Endothelial cell of umbilical vein (primary cell): ENCODE data around the gene PRR5L. TPM values are rescaled to one million over a fixed set of nuclear protein-coding genes. Genes with fewer than 3 reads are reported as not detected.

Experiments
- BruUV-seq: library from RNA; stranded (reverse); fragments of 400-500 nt; replicated peaks from 2 replicates; lab custom pipeline; 2021; lab: Mats Ljungman, UMichigan
- CTCF ChIA-PET: fragments of 300-600, 350-600 bp; sonication (Branson Sonifier 250); formaldehyde crosslinking; loops from one replicate; lab custom pipeline; 2021; ENCODE audit warnings: antibody characterized with exemption, inconsistent platforms; lab: Charles Lee
- POLR2A ChIA-PET: fragments of 300-600, 350-600 bp; sonication (Branson Sonifier 250); formaldehyde crosslinking; loops from one replicate; lab custom pipeline; 2021; ENCODE audit warnings: antibody characterized with exemption, inconsistent platforms; lab: Charles Lee
- DNase-seq: peaks from one replicate; pipeline ENCODE4 v3.0.0-alpha.2; 2011; ENCODE audit warnings: low read depth, low spot score
- FAIRE-seq: peaks from 2 replicates; lab custom pipeline; 2011; peaks lifted over from hg19 to GRCh38; lab: Jason Lieb, UNC
- H2AFZ ChIP-seq: 2 replicates; pipeline ENCODE4 v1.6.0; 2012; ENCODE audit warnings: low read depth, low read length, control low read depth, inconsistent platforms
- H3K27ac ChIP-seq: 2 replicates; pipeline ENCODE4 v1.5.1; 2011; ENCODE audit warnings: low read depth, mild to moderate bottlenecking, control low read depth, low read length, moderate library complexity; ENCODE audit not compliant: insufficient read depth
- H3K27me3 ChIP-seq, 2 experiments: 2 replicates each; pipeline versions ENCODE4 v1.6.0 to v1.6.1; 2011; ENCODE audit warnings: low read length in 2 of 2, mixed read lengths in 1 of 2; ENCODE audit not compliant: control insufficient read depth in 2 of 2, insufficient read depth in 2 of 2
- H3K36me3 ChIP-seq, 2 experiments: 2 replicates in 1 of 2; 3 replicates in 1 of 2; pipeline ENCODE4 v1.5.1; 2011; ENCODE audit warnings: low read length in 2 of 2, mild to moderate bottlenecking in 1 of 2, moderate library complexity in 1 of 2; ENCODE audit not compliant: control insufficient read depth in 2 of 2, insufficient read depth in 2 of 2; ENCODE audit errors: extremely low read depth in 1 of 2
- H3K4me1 ChIP-seq: 3 replicates; pipeline ENCODE4 v1.5.1; 2011; ENCODE audit warnings: mild to moderate bottlenecking, low read length; ENCODE audit not compliant: control insufficient read depth, insufficient read depth; ENCODE audit errors: extremely low read depth
- H3K4me2 ChIP-seq: 2 replicates; pipeline ENCODE4 v1.6.1; 2011; ENCODE audit warnings: low read length, control low read depth, mixed read lengths; ENCODE audit not compliant: insufficient read depth
- H3K4me3 ChIP-seq, 3 experiments: fragments of 200-600 bp in 1 of 3; sonication (generic), shearing (Covaris generic) in 1 of 3; replicated peaks in 1 of 3; 2 replicates each; pipeline ENCODE4 v1.5.1; 2011 to 2016; ENCODE audit warnings: control low read depth in 3 of 3, low read length in 3 of 3, mild to moderate bottlenecking in 2 of 3, inconsistent platforms in 1 of 3, low read depth in 1 of 3, moderate library complexity in 1 of 3; ENCODE audit not compliant: insufficient read depth in 1 of 3
- H3K79me2 ChIP-seq: 2 replicates; pipeline ENCODE4 v1.6.0; 2012; ENCODE audit warnings: low read length, inconsistent platforms; ENCODE audit not compliant: control insufficient read depth, insufficient read depth
- H3K9ac ChIP-seq: replicated peaks from 2 replicates; pipeline ENCODE3; 2011; ENCODE audit warnings: low read length, control low read depth; ENCODE audit not compliant: insufficient read depth; ENCODE audit errors: extremely low read depth
- H3K9me1 ChIP-seq: replicated peaks from 3 replicates; pipeline ENCODE4 v1.6.0; 2011; ENCODE audit warnings: mild to moderate bottlenecking, low read length; ENCODE audit not compliant: control insufficient read depth, insufficient read depth; ENCODE audit errors: extremely low read depth
- H3K9me3 ChIP-seq: replicated peaks from 2 replicates; pipeline ENCODE4 v1.5.1; 2012; ENCODE audit warnings: low read length, inconsistent platforms; ENCODE audit not compliant: control insufficient read depth, insufficient read depth
- H4K20me1 ChIP-seq: replicated peaks from 2 replicates; pipeline ENCODE3; 2011; ENCODE audit warnings: mild to moderate bottlenecking, low read length; ENCODE audit not compliant: control insufficient read depth, insufficient read depth; ENCODE audit errors: extremely low read depth
- CTCF ChIP-seq, 2 donors: IDR thresholded peaks; 1 replicate in 1 of 2; 2 replicates in 1 of 2; pipeline ENCODE4 v1.5.1; 2011; ENCODE audit warnings: low read length in 2 of 2, mild to moderate bottlenecking in 2 of 2, moderate library complexity in 2 of 2, control low read depth in 1 of 2, inconsistent platforms in 1 of 2, low read depth in 1 of 2; ENCODE audit not compliant: insufficient read depth in 1 of 2; ENCODE audit errors: extremely low read depth in 1 of 2
- EZH2 ChIP-seq: IDR thresholded peaks from 2 replicates; pipeline ENCODE4 v1.6.1; 2012; ENCODE audit warnings: borderline replicate concordance, low read depth, mild to moderate bottlenecking, moderate library complexity, low read length, inconsistent platforms; ENCODE audit not compliant: severe bottlenecking
- FOS ChIP-seq: IDR thresholded peaks from 2 replicates; pipeline ENCODE4 v1.6.1; 2011; ENCODE audit warnings: mild to moderate bottlenecking, low read length, moderate library complexity, borderline replicate concordance; ENCODE audit not compliant: insufficient read depth
- GATA2 ChIP-seq: IDR thresholded peaks from 2 replicates; pipeline ENCODE4 v1.7.0; 2011; ENCODE audit warnings: low read depth, mild to moderate bottlenecking, moderate library complexity, mixed read lengths, low read length; ENCODE audit not compliant: insufficient read length, insufficient read depth
- JUN ChIP-seq: IDR thresholded peaks from 2 replicates; pipeline ENCODE4 v1.6.1; 2011; ENCODE audit warnings: borderline replicate concordance, low read depth; ENCODE audit not compliant: insufficient read length, insufficient read depth
- MAX ChIP-seq: IDR thresholded peaks from 2 replicates; pipeline ENCODE4 v1.6.1; 2011; ENCODE audit not compliant: insufficient read depth, insufficient read length
- MYC ChIP-seq: IDR thresholded peaks from one replicate; pipeline ENCODE4 v1.6.1; 2011; ENCODE audit warnings: mild to moderate bottlenecking, low read depth, low read length
- POLR2A ChIP-seq: IDR thresholded peaks from 2 replicates; pipeline ENCODE4 v1.6.1; 2012; ENCODE audit warnings: low read depth, mild to moderate bottlenecking, control low read depth, low read length
- POLR2AphosphoS5 ChIP-seq: IDR thresholded peaks from 2 replicates; pipeline ENCODE4 v1.6.1; 2012; ENCODE audit warnings: low read depth, mild to moderate bottlenecking, control low read depth, low read length, moderate library complexity; ENCODE audit not compliant: insufficient read depth
- dilution Hi-C: fragments of 300-500 bp; cut with MboI; formaldehyde crosslinking; loops from one replicate; pipeline ENCODE4 v1.15.0; 2019; ENCODE audit warnings: low sequenced_read_pairs; ENCODE audit not compliant: extremely low pct_ligation_motif_present
- intact Hi-C: fragments of 100-400 bp; cut with micrococcal nuclease; formaldehyde crosslinking; loops from one replicate; pipeline ENCODE4 v1.10.0; 2022
- polyA plus RNA-seq, 4 experiments: library from polyadenylated mRNA; depleted of rRNA in 3 of 4; stranded (reverse) in 3 of 4; unstranded in 1 of 4; fragments of >200 nt; gene quantifications; 2 replicates each; pipeline versions ENCODE4 v1.2.1 to v1.2.3, GENCODE V29; 2011 to 2012; ENCODE audit warnings: missing spikeins in 1 of 4
- total RNA-seq: library from RNA; stranded (reverse); gene quantifications from 2 replicates; pipeline ENCODE4 v1.2.3, GENCODE V29; 2021

Gene PRR5L
- total and polyA plus RNA-seq, 2 donors (not counting 3 experiments of a cell fraction or from before 2014, with no cell fraction given): 2.5 to 6.1 TPM

GRCh38 chr11:36264011-36264972 lies 31.8 kb upstream of the PRR5L start:
- Histone ChIP-seq H3K4me3 (no peak overlapping the region), H3K27me3 (peaks cover 0 to 5% of the 10 kb centered on the region in 2 experiments), H3K9me3 (no peaks in the 10 kb centered on the region), H3K4me2 (no peak overlapping the region), H3K9me1 (no peaks in the 10 kb centered on the region), H3K79me2 (no peaks in the 10 kb centered on the region), H2AFZ (no peak overlapping the region), H3K36me3 (no peaks in the 10 kb centered on the region), H3K9ac (no peak overlapping the region), H3K27ac (no peak overlapping the region), H4K20me1 (no peaks in the 10 kb centered on the region), H3K4me1 (no peaks in the 10 kb centered on the region)
- dilution Hi-C loops: loop anchor here (25.0 kb wide), 2 partner anchors 452 to 652 kb away; partner anchors contain the start of gene FJX1
- TF ChIP-seq CTCF (IDR thresholded peaks at IDR 0.05; ENCODE audit: extremely low read depth in 1 of 2, insufficient read depth in 1 of 2, low read depth in 1 of 2, low read length in 2 of 2): no peak
- TF ChIP-seq POLR2AphosphoS5: no peak
- TF ChIP-seq EZH2: no peak
- TF ChIP-seq MYC: no peak
- TF ChIP-seq POLR2A: no peak
- no peak for TF ChIP-seq JUN
- no peak for TF ChIP-seq MAX
- TF ChIP-seq GATA2: no peak
- no peak for TF ChIP-seq FOS
- no peak for DNase-seq
- intact Hi-C loops: loop anchor here (10.0 kb wide), 1 partner anchor 1339 kb away; no protein-coding TSS in a partner anchor
- no peak for FAIRE-seq
- CTCF ChIA-PET: interaction anchor here (0.6 to 7.5 kb wide), 10 partner anchors 9 to 779 kb away, joined by 3 to 162 read pairs (median 4); no protein-coding TSS in a partner anchor
- no TSS peak for BruUV-seq
- POLR2A ChIA-PET: interaction anchor here (0.6 kb wide), 1 partner anchor 442 kb away, joined by 4 read pairs; no protein-coding TSS in a partner anchor
